A549 (cell line): ENCODE measurements around the gene SP1. TPM values are rescaled to one million over a fixed set of nuclear protein-coding genes. Genes with fewer than 3 reads are reported as not detected.
A peak's percentile ranks its signal among the peaks of the same experiment; 100 is the strongest.
"Not testable (repeated sequence)": the region's sequence is repeated elsewhere in the genome, so short reads cannot be mapped to it uniquely, and the experiment has no call there.

Source experiments
- ATAC-seq, 2 experiments: fragments of 200-7000 bp in 1 of 2; fragments of >200 bp in 1 of 2; cut with Nextera tagmentation in 1 of 2; cut with Tn5 transposase in 1 of 2; 3 replicates each; pipeline versions ENCODE4 v1.8.0 to v1.9.1; 2018 to 2020; ENCODE audit warnings: mild to moderate bottlenecking in 1 of 2, moderate library complexity in 1 of 2
- CTCF ChIA-PET: fragments of 300-600 bp; sonication (Branson Sonifier 250); formaldehyde crosslinking; extraction: SDS; loops from one replicate; lab custom pipeline; 2021; ENCODE audit warnings: antibody characterized with exemption, inconsistent platforms; lab: Yijun Ruan, JAX
- POLR2A ChIA-PET: fragments of 350-600 bp; formaldehyde crosslinking; extraction: SDS; loops from one replicate; lab custom pipeline; 2021; ENCODE audit warnings: antibody characterized with exemption, inconsistent platforms; lab: Yijun Ruan, JAX
- DNase-seq, 2 experiments: peaks; one replicate each; pipeline versions ENCODE4 v3.0.0 to v3.0.0-alpha.2; 2011 to 2016; ENCODE audit warnings: low read depth in 1 of 2, low spot score in 1 of 2
- FAIRE-seq: peaks from 2 replicates; lab custom pipeline; 2011; peaks lifted over from hg19 to GRCh38; lab: Jason Lieb, UNC
- H3K27ac ChIP-seq, 2 experiments: fragments of >200 bp; sonication (Bioruptor Twin); formaldehyde crosslinking; 3 replicates each; pipeline ENCODE4 v1.5.1; 2016 to 2017
- H3K4me1 ChIP-seq: fragments of >200 bp; sonication (Bioruptor Twin); formaldehyde crosslinking; 3 replicates; pipeline ENCODE4 v1.6.1; 2016
- H3K4me2 ChIP-seq: fragments of >200 bp; sonication (Bioruptor Twin); formaldehyde crosslinking; 3 replicates; pipeline ENCODE4 v1.6.1; 2016
- H3K4me3 ChIP-seq: fragments of >200 bp; sonication (Bioruptor Twin); formaldehyde crosslinking; 3 replicates; pipeline ENCODE4 v1.5.1; 2016
- H3K9me3 ChIP-seq: fragments of >200 bp; sonication (Bioruptor Twin); formaldehyde crosslinking; 3 replicates; pipeline ENCODE4 v1.6.1; 2016
- ATOH8 ChIP-seq: fragments of 250-450 bp; sonication (Bioruptor Pico); IDR thresholded peaks from 2 replicates; pipeline ENCODE4 v1.5.0; 2020; ENCODE audit warnings: low read depth, mild to moderate bottlenecking, moderate library complexity
- CBX2 ChIP-seq: fragments of 200-600 bp; sonication (generic); IDR thresholded peaks from 2 replicates; pipeline ENCODE4 v1.6.1; 2016; ENCODE audit warnings: low read depth, mild to moderate bottlenecking, borderline replicate concordance
- CEBPB ChIP-seq, 2 experiments: fragments of >200 bp in 1 of 2; sonication (Bioruptor Twin) in 1 of 2; formaldehyde crosslinking in 1 of 2; IDR thresholded peaks; 2 replicates each; pipeline ENCODE4 v1.6.1; 2012 to 2016
- CHD2 ChIP-seq: fragments of 150-350 bp; IDR thresholded peaks from 2 replicates; pipeline ENCODE4 v1.6.1; 2014; ENCODE audit warnings: low read length; ENCODE audit not compliant: partially characterized antibody
- CHD4 ChIP-seq: fragments of 200-600 bp; sonication (generic); IDR thresholded peaks from 2 replicates; pipeline ENCODE4 v1.6.1; 2016; ENCODE audit warnings: antibody characterized with exemption, mild to moderate bottlenecking, borderline replicate concordance
- CTCF ChIP-seq: fragments of >200 bp; sonication (Bioruptor Twin); formaldehyde crosslinking; IDR thresholded peaks from 3 replicates; pipeline ENCODE4 v1.5.1; 2016
- EHMT2 ChIP-seq: fragments of 200-600 bp; sonication (generic); IDR thresholded peaks from 2 replicates; pipeline ENCODE4 v1.6.1; 2016; ENCODE audit warnings: antibody characterized with exemption, low read depth, mild to moderate bottlenecking, moderate library complexity
- ELK1 ChIP-seq: fragments of 150-350 bp; IDR thresholded peaks from 2 replicates; pipeline ENCODE4 v1.6.1; 2014; ENCODE audit warnings: low read depth, mild to moderate bottlenecking, low read length
- FOXS1 ChIP-seq: fragments of 250-450 bp; sonication (Bioruptor Pico); IDR thresholded peaks from 2 replicates; pipeline ENCODE4 v1.5.0; 2020; ENCODE audit warnings: mild to moderate bottlenecking, moderate library complexity
- GATA3 ChIP-seq: IDR thresholded peaks from 2 replicates; pipeline ENCODE4 v1.6.1; 2012; ENCODE audit warnings: borderline replicate concordance
- HDAC2 ChIP-seq: fragments of 200-600 bp; sonication (generic); IDR thresholded peaks from 2 replicates; pipeline ENCODE4 v1.6.1; 2016
- HES2 ChIP-seq: fragments of >200 bp; sonication (Bioruptor Twin); formaldehyde crosslinking; IDR thresholded peaks from 2 replicates; pipeline ENCODE4 v1.6.1; 2016
- HEYL ChIP-seq: fragments of 250-450 bp; sonication (Bioruptor Pico); IDR thresholded peaks from 2 replicates; pipeline ENCODE4 v1.8.0; 2021; ENCODE audit warnings: mild to moderate bottlenecking, moderate library complexity
- HOXB13 ChIP-seq: fragments of 250-450 bp; sonication (Bioruptor Pico); IDR thresholded peaks from 2 replicates; pipeline ENCODE4 v1.5.0; 2020; ENCODE audit warnings: low read depth, mild to moderate bottlenecking, moderate library complexity
- JUNB ChIP-seq: fragments of >200 bp; sonication (Bioruptor Twin); formaldehyde crosslinking; IDR thresholded peaks from 2 replicates; pipeline ENCODE4 v1.6.1; 2016
- KDM1A ChIP-seq: fragments of 200-600 bp; sonication (generic); IDR thresholded peaks from 2 replicates; pipeline ENCODE4 v1.6.1; 2016; ENCODE audit warnings: low read depth, mild to moderate bottlenecking
- MAX ChIP-seq: IDR thresholded peaks from 2 replicates; pipeline ENCODE4 v1.6.1; 2012
- MAZ ChIP-seq: fragments of 150-350 bp; IDR thresholded peaks from 2 replicates; pipeline ENCODE4 v1.6.1; 2014; ENCODE audit warnings: antibody characterized with exemption, low read depth, low read length, borderline replicate concordance
- MYC ChIP-seq: IDR thresholded peaks from 2 replicates; pipeline ENCODE4 v1.6.1; 2012; ENCODE audit warnings: mild to moderate bottlenecking, inconsistent platforms, low read length, improper control_type of control experiment, borderline replicate concordance
- NFE2L2 ChIP-seq: fragments of 150-350 bp; conservative IDR thresholded peaks from 2 replicates; pipeline ENCODE4 v1.6.1; 2014; ENCODE audit warnings: low read length
- PBX3 ChIP-seq: IDR thresholded peaks from 2 replicates; pipeline ENCODE4 v1.6.1; 2012
- POLR2A ChIP-seq: IDR thresholded peaks from 2 replicates; pipeline ENCODE4 v1.6.1; 2012; ENCODE audit warnings: mild to moderate bottlenecking, low read length
- RAD21 ChIP-seq, 2 experiments: fragments of >200 bp in 1 of 2; sonication (Bioruptor Twin) in 1 of 2; formaldehyde crosslinking in 1 of 2; IDR thresholded peaks in 1 of 2; conservative IDR thresholded peaks in 1 of 2; 2 replicates in 1 of 2; 3 replicates in 1 of 2; pipeline ENCODE4 v1.6.1; 2012 to 2018; ENCODE audit warnings: inconsistent platforms in 1 of 2
- RCOR1 ChIP-seq: fragments of 150-350 bp; IDR thresholded peaks from 2 replicates; pipeline ENCODE4 v1.6.1; 2014; ENCODE audit warnings: antibody characterized with exemption, low read length, low read depth
- RFX5 ChIP-seq: fragments of 450-650 bp; IDR thresholded peaks from 2 replicates; pipeline ENCODE4 v1.7.1; 2014; ENCODE audit warnings: antibody characterized with exemption, mild to moderate bottlenecking, moderate library complexity
- SREBF2 ChIP-seq: fragments of 450-650 bp; IDR thresholded peaks from 2 replicates; pipeline ENCODE4 v1.6.1; 2014; ENCODE audit warnings: mild to moderate bottlenecking, moderate library complexity
- TFCP2L1 ChIP-seq: fragments of 250-450 bp; sonication (Bioruptor Pico); IDR thresholded peaks from 2 replicates; pipeline ENCODE4 v1.5.0; 2021; ENCODE audit warnings: mild to moderate bottlenecking
- USF2 ChIP-seq: fragments of 450-650 bp; IDR thresholded peaks from 2 replicates; pipeline ENCODE4 v1.6.1; 2014; ENCODE audit warnings: antibody characterized with exemption
- ZC3H11A ChIP-seq: fragments of 450-650 bp; IDR thresholded peaks from 2 replicates; pipeline ENCODE4 v1.6.1; 2014; ENCODE audit warnings: antibody characterized with exemption, mild to moderate bottlenecking
- ZFP36 ChIP-seq: fragments of 450-650 bp; IDR thresholded peaks from 2 replicates; pipeline ENCODE4 v1.6.1; 2014; ENCODE audit warnings: borderline replicate concordance; ENCODE audit not compliant: partially characterized antibody
- ZNF302 ChIP-seq: fragments of 250-450 bp; sonication (Bioruptor Pico); IDR thresholded peaks from 2 replicates; pipeline ENCODE4 v1.9.0; 2021; ENCODE audit warnings: inconsistent platforms, mild to moderate bottlenecking, moderate library complexity
- WGBS: methylation state at CpG from one replicate; pipeline ENCODE4 v1.1.6; 2017; ENCODE audit errors: missing lambda C conversion rate; 5-methylcytosine and 5-hydroxymethylcytosine counted together
- polyA plus RNA-seq, 4 experiments: library from polyadenylated mRNA; depleted of rRNA in 3 of 4; stranded (reverse); fragments of >200 nt; fragmentation: RNase III in 1 of 4; extraction: RNeasy Plus Mini Kit Qiagen cat#74134 plus additional on column Dnase treatment in 1 of 4; gene quantifications; 2 replicates in 3 of 4; 3 replicates in 1 of 4; pipeline ENCODE4 v1.2.3, GENCODE V29; 2011 to 2017

SP1 gene
- polyA plus RNA-seq, 2 of the 4 experiments (the other 2 are of a cell fraction), result 24.2 to 53.2 TPM

GRCh38 chr12:53439582-53439981 lies 59.6 kb downstream of the SP1 start:
- H3K27ac ChIP-seq, FAIRE-seq, DNase-seq, H3K4me3 ChIP-seq, ATAC-seq, H3K9me3 ChIP-seq, H3K4me2 ChIP-seq: not testable (repeated sequence)
- H3K4me1 ChIP-seq, result peaks cover 23% of the 10 kb centered on the region
- POLR2A ChIA-PET, result interaction anchor here (2.1 to 2.3 kb wide), 2 partner anchors 12 to 62 kb away, joined by 12 to 29 read pairs; partner anchors contain the start of gene TARBP2
- CTCF ChIA-PET, result interaction anchor here (0.7 to 2.1 kb wide), 6 partner anchors 11 to 115 kb away, joined by 3 to 7 read pairs (median 4); no protein-coding TSS in a partner anchor
- TF ChIP-seq KDM1A, result 0 out of 2 replicates have a peak, but pooled peaks have one; percentile 32

- POLR2A ChIA-PET, result interaction anchor here (0.7 to 2.3 kb wide), 17 partner anchors 10 to 225 kb away, joined by 3 to 29 read pairs (median 5); partner anchors contain the start of genes MAP3K12, PCBP2, SP1 and TARBP2
- no peak for FAIRE-seq
- WGBS, result 2% methylated on average over 31 of the region's 31 CpGs
- TF ChIP-seq FOXS1 (no peak), POLR2A (peak; percentile 95), EHMT2 (0 out of 2 replicates have a peak, but pooled peaks have one; percentile 19), CHD4 (no peak), ZFP36 (no peak), SREBF2 (no peak), NFE2L2 (no peak), CEBPB (IDR thresholded peaks at IDR 0.05) (peak; percentile 90 to 97), PBX3 (peak; percentile 80), RCOR1 (no peak), CHD2 (no peak), RFX5 (no peak), KDM1A (no peak), USF2 (peak; percentile 45; the same call in 1 of the 2 replicates), ELK1 (no peak), ZC3H11A (no peak), HOXB13 (CRISPR knock-in tag) (no peak), CTCF (0 out of 3 replicates have a peak, but pooled peaks have one; percentile 8), CBX2 (no peak), HES2 (peak; percentile 69), ATOH8 (CRISPR knock-in tag) (no peak), MAZ (no peak), ZNF302 (CRISPR knock-in tag) (no peak), MAX (peak; percentile 71), HDAC2 (no peak), TFCP2L1 (CRISPR knock-in tag) (no peak), RAD21 (conservative IDR thresholded peaks at IDR 0.05 in 1 of 2, IDR thresholded peaks at IDR 0.05 in 1 of 2) (no peak), HEYL (CRISPR knock-in tag) (no peak), JUNB (no peak), GATA3 (no peak), MYC (no peak)
These were observed 61.3 kb downstream of the SP1 start, which contains the start of gene PRR13 for GRCh38 chr12:53441040-53441833. Gene PRR13, plus strand, starts transcription at chr12:53441734. Its CDS starts 981 bp downstream, at chr12:53442715.

More at GRCh38 chr12:53441040-53441833, 61.3 kb downstream of the SP1 start, which contains the start of gene PRR13:
- peak; percentile 96 for ATAC-seq
- CTCF ChIA-PET, result interaction anchor here (0.7 to 2.6 kb wide), 9 partner anchors 9 to 120 kb away, joined by 3 to 13 read pairs (median 6); partner anchors contain the start of gene AAAS
- Histone ChIP-seq H3K4me3 (peak within 1 kb of the TSS; percentile 71), H3K4me2 (peak within 1 kb of the TSS; percentile 89), H3K9me3 (no peaks in the 10 kb centered on the region), H3K4me1 (peaks cover 26% of the 10 kb centered on the region), H3K27ac (peak within 1 kb of the TSS; percentile 91 to 93)
- peak; percentile 99 to 100 for DNase-seq
